ENCODE data around the gene METTL4.
"Not testable (repeated sequence)": the region's sequence is repeated elsewhere in the genome, so short reads cannot be mapped to it uniquely, and the experiment has no call there.

METTL4 gene

DNA sequence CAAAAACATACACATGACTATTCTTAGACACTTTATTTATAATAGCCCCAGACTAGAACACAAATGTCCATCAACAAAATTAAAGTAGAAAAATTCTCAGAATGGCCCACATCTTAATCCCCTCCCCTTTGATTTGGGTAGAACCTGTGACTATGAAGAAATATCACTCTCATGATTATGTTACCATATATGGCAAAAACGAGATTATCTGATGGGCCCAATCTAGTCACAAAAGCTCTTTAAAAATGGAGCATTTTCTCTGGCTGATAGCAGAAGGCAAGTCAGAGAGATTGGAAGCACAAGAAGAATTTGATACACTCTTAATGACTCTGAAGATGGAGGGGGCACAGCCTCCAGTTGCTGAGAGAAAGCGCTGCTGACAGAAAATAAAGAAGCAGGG lies 39.6 kb downstream of the METTL4 start:
- no peak overlapping the region for H3K27ac ChIP-seq (ENCODE audit: low read depth, low read length)
- H3K9ac ChIP-seq (ENCODE audit: low read length in 5 of 5): no peak overlapping the region
- H3K4me3 ChIP-seq (ENCODE audit: low read depth in 1 of 5, low read length in 5 of 5): no peak overlapping the region
- peaks cover 0 to 5% (median 0%) of the 10 kb centered on the region in 5 donors for H3K4me1 ChIP-seq (ENCODE audit: control insufficient read depth in 5 of 5, insufficient read depth in 5 of 5, low read length in 5 of 5)
- H3K27me3 ChIP-seq (ENCODE audit: control insufficient read depth in 5 of 5, insufficient read depth in 4 of 5, low read length in 5 of 5): no peaks in the 10 kb centered on the region
- peaks cover 0 to 9% (median 3%) of the 10 kb centered on the region in 5 donors for H3K36me3 ChIP-seq (ENCODE audit: control insufficient read depth in 5 of 5, insufficient read depth in 5 of 5, low read length in 5 of 5)
- H3K9me3 ChIP-seq (ENCODE audit: control insufficient read depth in 5 of 5, low read length in 5 of 5): no peaks in the 10 kb centered on the region

DNA sequence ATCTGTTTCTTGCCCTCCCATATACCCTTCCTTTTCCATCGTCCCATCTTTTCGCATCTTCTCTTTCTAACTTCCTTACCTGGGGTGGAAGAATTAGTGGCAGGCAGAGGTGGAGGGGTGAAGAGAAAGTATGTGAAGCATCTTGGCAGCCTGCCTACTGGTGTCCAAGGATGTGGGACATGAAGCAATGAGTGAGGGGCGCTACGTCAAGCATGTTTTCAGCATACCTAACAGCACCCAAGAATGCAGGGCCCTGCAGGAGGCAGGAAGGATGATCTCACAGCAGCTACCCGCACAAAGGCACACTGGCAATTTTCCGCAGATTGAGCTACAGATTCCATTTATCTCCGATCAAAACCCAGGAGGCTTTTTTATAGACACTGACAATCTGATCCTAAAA lies 42.2 kb downstream of the METTL4 start:
- Histone ChIP-seq H3K27ac (ENCODE audit: low read depth, low read length) (no peak overlapping the region), H3K9me3 (ENCODE audit: control insufficient read depth in 5 of 5, low read length in 5 of 5) (no peaks in the 10 kb centered on the region), H3K4me3 (ENCODE audit: low read depth in 1 of 5, low read length in 5 of 5) (no peak overlapping the region), H3K27me3 (ENCODE audit: control insufficient read depth in 5 of 5, insufficient read depth in 4 of 5, low read length in 5 of 5) (no peaks in the 10 kb centered on the region), H3K9ac (ENCODE audit: low read length in 5 of 5) (no peak overlapping the region), H3K36me3 (ENCODE audit: control insufficient read depth in 5 of 5, insufficient read depth in 5 of 5, low read length in 5 of 5) (peaks cover 0 to 2% (median 0%) of the 10 kb centered on the region in 5 donors), H3K4me1 (ENCODE audit: control insufficient read depth in 5 of 5, insufficient read depth in 5 of 5, low read length in 5 of 5) (no peaks in the 10 kb centered on the region)

- Histone ChIP-seq H3K9me3 (ENCODE audit: control insufficient read depth in 5 of 5, low read length in 5 of 5) (no peaks in the 10 kb centered on the region), H3K4me3 (ENCODE audit: low read depth in 1 of 5, low read length in 5 of 5) (no peak overlapping the region), H3K9ac (ENCODE audit: low read length in 5 of 5) (no peak overlapping the region), H3K4me1 (ENCODE audit: control insufficient read depth in 5 of 5, insufficient read depth in 5 of 5, low read length in 5 of 5) (no peaks in the 10 kb centered on the region), H3K27ac (ENCODE audit: low read depth, low read length) (no peak overlapping the region), H3K27me3 (ENCODE audit: control insufficient read depth in 5 of 5, insufficient read depth in 4 of 5, low read length in 5 of 5) (no peaks in the 10 kb centered on the region), H3K36me3 (ENCODE audit: control insufficient read depth in 5 of 5, insufficient read depth in 5 of 5, low read length in 5 of 5) (peaks cover 0 to 2% (median 0%) of the 10 kb centered on the region in 5 donors)
These were observed 45.0 kb downstream of the METTL4 start for GRCh38 chr18:2526329-2526728.

DNA sequence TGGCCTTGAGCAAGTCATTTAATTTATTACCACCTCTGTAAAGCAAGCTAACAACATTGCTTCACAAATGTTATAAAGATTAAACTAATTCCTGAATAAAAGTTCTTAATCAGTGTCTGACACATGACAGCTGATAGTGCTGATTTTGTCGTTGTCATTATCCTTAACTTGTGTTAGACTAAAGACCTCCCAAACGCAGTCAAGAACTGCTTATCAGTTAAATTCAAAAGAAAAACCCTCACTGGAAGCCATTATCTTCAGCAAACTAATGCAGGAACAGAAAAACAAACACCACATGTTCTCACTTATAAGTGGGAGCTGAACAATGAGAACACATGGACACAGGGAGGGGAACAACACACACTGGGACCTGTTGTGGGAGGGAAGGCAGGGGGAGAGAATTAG lies 46.5 kb downstream of the METTL4 start:
- H3K36me3 ChIP-seq (ENCODE audit: control insufficient read depth in 5 of 5, insufficient read depth in 5 of 5, low read length in 5 of 5); H3K4me1 ChIP-seq (ENCODE audit: control insufficient read depth in 5 of 5, insufficient read depth in 5 of 5, low read length in 5 of 5); H3K9ac ChIP-seq (ENCODE audit: low read length in 5 of 5); H3K9me3 ChIP-seq (ENCODE audit: control insufficient read depth in 5 of 5, low read length in 5 of 5); H3K27me3 ChIP-seq (ENCODE audit: control insufficient read depth in 5 of 5, insufficient read depth in 4 of 5, low read length in 5 of 5); H3K27ac ChIP-seq (ENCODE audit: low read depth, low read length); H3K4me3 ChIP-seq (ENCODE audit: low read depth in 1 of 5, low read length in 5 of 5): not testable (repeated sequence)

DNA sequence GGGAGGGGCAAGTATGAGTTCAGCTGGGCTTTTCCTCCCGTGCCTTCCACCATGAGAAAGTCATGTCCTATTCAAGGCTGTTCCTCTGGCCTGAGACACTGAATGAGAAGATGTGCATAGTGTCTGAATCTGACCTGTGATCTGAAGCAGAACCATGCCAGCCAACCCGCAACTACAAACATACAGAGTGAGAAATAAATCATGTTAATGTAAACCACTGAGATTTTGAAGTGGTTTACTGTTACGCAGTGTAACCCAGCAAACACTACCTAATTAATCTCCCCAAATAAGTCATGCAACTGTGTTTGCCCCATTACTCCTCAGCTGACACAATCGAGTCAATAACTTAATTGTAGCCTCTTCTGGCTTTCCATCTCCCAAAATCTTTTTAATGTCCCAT lies 49.2 kb downstream of the METTL4 start:
- H3K9ac ChIP-seq (ENCODE audit: low read length in 5 of 5): no peak overlapping the region
- H3K27me3 ChIP-seq (ENCODE audit: control insufficient read depth in 5 of 5, insufficient read depth in 4 of 5, low read length in 5 of 5): no peaks in the 10 kb centered on the region
- no peaks in the 10 kb centered on the region for H3K4me1 ChIP-seq (ENCODE audit: control insufficient read depth in 5 of 5, insufficient read depth in 5 of 5, low read length in 5 of 5)
- H3K27ac ChIP-seq (ENCODE audit: low read depth, low read length): no peak overlapping the region
- no peak overlapping the region for H3K4me3 ChIP-seq (ENCODE audit: low read depth in 1 of 5, low read length in 5 of 5)
- H3K36me3 ChIP-seq (ENCODE audit: control insufficient read depth in 5 of 5, insufficient read depth in 5 of 5, low read length in 5 of 5): peaks cover 0 to 4% (median 0%) of the 10 kb centered on the region in 5 donors
- no peaks in the 10 kb centered on the region for H3K9me3 ChIP-seq (ENCODE audit: control insufficient read depth in 5 of 5, low read length in 5 of 5)

- Histone ChIP-seq H3K9ac (ENCODE audit: low read length in 5 of 5) (no peak overlapping the region), H3K4me3 (ENCODE audit: low read depth in 1 of 5, low read length in 5 of 5) (no peak overlapping the region), H3K4me1 (ENCODE audit: control insufficient read depth in 5 of 5, insufficient read depth in 5 of 5, low read length in 5 of 5) (peaks cover 0 to 15% (median 1%) of the 10 kb centered on the region in 5 donors), H3K27ac (ENCODE audit: low read depth, low read length) (no peak overlapping the region), H3K36me3 (ENCODE audit: control insufficient read depth in 5 of 5, insufficient read depth in 5 of 5, low read length in 5 of 5) (peaks cover 0 to 4% (median 0%) of the 10 kb centered on the region in 5 donors), H3K9me3 (ENCODE audit: control insufficient read depth in 5 of 5, low read length in 5 of 5) (no peaks in the 10 kb centered on the region), H3K27me3 (ENCODE audit: control insufficient read depth in 5 of 5, insufficient read depth in 4 of 5, low read length in 5 of 5) (no peaks in the 10 kb centered on the region)
These were observed 52.8 kb downstream of the METTL4 start for GRCh38 chr18:2518473-2518872.

GRCh38 chr18:2515908-2516625 lies 55.2 kb downstream of the METTL4 start:
- Histone ChIP-seq H3K9ac (ENCODE audit: low read length in 5 of 5) (no peak overlapping the region), H3K4me3 (ENCODE audit: low read depth in 1 of 5, low read length in 5 of 5) (no peak overlapping the region), H3K9me3 (ENCODE audit: control insufficient read depth in 5 of 5, low read length in 5 of 5) (no peaks in the 10 kb centered on the region), H3K27ac (ENCODE audit: low read depth, low read length) (no peak overlapping the region), H3K4me1 (ENCODE audit: control insufficient read depth in 5 of 5, insufficient read depth in 5 of 5, low read length in 5 of 5) (peaks cover 0 to 15% (median 1%) of the 10 kb centered on the region in 5 donors), H3K36me3 (ENCODE audit: control insufficient read depth in 5 of 5, insufficient read depth in 5 of 5, low read length in 5 of 5) (peaks cover 0 to 4% (median 0%) of the 10 kb centered on the region in 5 donors), H3K27me3 (ENCODE audit: control insufficient read depth in 5 of 5, insufficient read depth in 4 of 5, low read length in 5 of 5) (no peaks in the 10 kb centered on the region)

DNA sequence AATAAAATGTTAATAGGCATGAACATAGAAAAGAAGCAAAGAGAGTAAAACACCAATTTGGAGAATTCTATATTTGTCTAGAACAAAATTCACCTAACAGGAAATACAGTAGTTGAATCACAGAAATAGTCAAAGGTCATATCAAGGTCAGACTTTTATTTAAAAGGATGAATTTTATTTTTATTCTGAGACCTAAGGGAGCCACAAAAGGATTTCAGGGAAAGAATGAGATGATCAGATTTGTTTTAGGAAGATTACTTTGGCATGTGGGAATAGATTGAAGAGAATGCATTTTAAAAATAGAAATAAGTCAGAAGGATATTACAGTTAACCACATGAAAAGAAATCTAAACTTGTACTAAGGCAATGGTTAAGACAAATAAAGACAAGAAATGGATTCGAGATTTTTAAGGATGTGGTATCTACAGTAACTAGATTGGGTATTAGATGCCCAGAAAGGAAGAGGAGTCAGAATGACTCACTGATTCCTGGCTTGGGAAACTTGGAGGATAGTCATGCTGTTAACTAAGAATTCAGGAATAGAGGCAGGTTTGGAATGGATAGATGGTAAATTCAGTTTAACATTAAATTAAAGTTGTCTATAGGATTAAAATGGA lies 56.0 kb downstream of the METTL4 start:
- Histone ChIP-seq H3K36me3 (ENCODE audit: control insufficient read depth in 5 of 5, insufficient read depth in 5 of 5, low read length in 5 of 5) (peaks cover 0 to 4% (median 0%) of the 10 kb centered on the region in 5 donors), H3K4me1 (ENCODE audit: control insufficient read depth in 5 of 5, insufficient read depth in 5 of 5, low read length in 5 of 5) (peaks cover 0 to 15% (median 1%) of the 10 kb centered on the region in 5 donors), H3K27me3 (ENCODE audit: control insufficient read depth in 5 of 5, insufficient read depth in 4 of 5, low read length in 5 of 5) (no peaks in the 10 kb centered on the region), H3K9ac (ENCODE audit: low read length in 5 of 5) (no peak overlapping the region), H3K4me3 (ENCODE audit: low read depth in 1 of 5, low read length in 5 of 5) (no peak overlapping the region), H3K27ac (ENCODE audit: low read depth, low read length) (no peak overlapping the region), H3K9me3 (ENCODE audit: control insufficient read depth in 5 of 5, low read length in 5 of 5) (no peaks in the 10 kb centered on the region)

- H3K27ac ChIP-seq (ENCODE audit: low read depth, low read length): no peak overlapping the region
- H3K27me3 ChIP-seq (ENCODE audit: control insufficient read depth in 5 of 5, insufficient read depth in 4 of 5, low read length in 5 of 5): no peaks in the 10 kb centered on the region
- H3K4me3 ChIP-seq (ENCODE audit: low read depth in 1 of 5, low read length in 5 of 5): no peak overlapping the region
- H3K4me1 ChIP-seq (ENCODE audit: control insufficient read depth in 5 of 5, insufficient read depth in 5 of 5, low read length in 5 of 5): peaks cover 0 to 15% (median 1%) of the 10 kb centered on the region in 5 donors
- H3K9ac ChIP-seq (ENCODE audit: low read length in 5 of 5): no peak overlapping the region
- peaks cover 0 to 4% (median 0%) of the 10 kb centered on the region in 5 donors for H3K36me3 ChIP-seq (ENCODE audit: control insufficient read depth in 5 of 5, insufficient read depth in 5 of 5, low read length in 5 of 5)
- no peaks in the 10 kb centered on the region for H3K9me3 ChIP-seq (ENCODE audit: control insufficient read depth in 5 of 5, low read length in 5 of 5)
These were observed 57.7 kb downstream of the METTL4 start for GRCh38 chr18:2513616-2514015.

GRCh38 chr18:2512059-2512458 lies 59.2 kb downstream of the METTL4 start:
- Histone ChIP-seq H3K36me3 (ENCODE audit: control insufficient read depth in 5 of 5, insufficient read depth in 5 of 5, low read length in 5 of 5) (no peaks in the 10 kb centered on the region), H3K27me3 (ENCODE audit: control insufficient read depth in 5 of 5, insufficient read depth in 4 of 5, low read length in 5 of 5) (no peaks in the 10 kb centered on the region), H3K4me1 (ENCODE audit: control insufficient read depth in 5 of 5, insufficient read depth in 5 of 5, low read length in 5 of 5) (peaks cover 0 to 15% (median 1%) of the 10 kb centered on the region in 5 donors), H3K9ac (ENCODE audit: low read length in 5 of 5) (no peak overlapping the region), H3K9me3 (ENCODE audit: control insufficient read depth in 5 of 5, low read length in 5 of 5) (no peaks in the 10 kb centered on the region), H3K27ac (ENCODE audit: low read depth, low read length) (no peak overlapping the region), H3K4me3 (ENCODE audit: low read depth in 1 of 5, low read length in 5 of 5) (no peak overlapping the region)

Measured in subcutaneous abdominal adipose tissue (tissue), 5 donors.